ENCODE data around the gene NOC2L. TPM values are rescaled to one million over a fixed set of nuclear protein-coding genes. Genes with fewer than 3 reads are reported as not detected.

NOC2L gene
- total RNA-seq, 1 donor from 2014 or later, result 106 TPM

GRCh38 chr1:918353-918752 is 40.7 kb downstream of the NOC2L start:
- Mint-ChIP-seq H3K27me3 (ENCODE audit: low read depth) (peaks cover 86% of the 10 kb centered on the region), H3K4me1 (peaks cover 14% of the 10 kb centered on the region), H3K9me3 (no peaks in the 10 kb centered on the region), H3K4me3 (no peak overlapping the region), H3K36me3 (ENCODE audit: low read depth) (no peaks in the 10 kb centered on the region), H3K27ac (ENCODE audit: unreplicated experiment) (no peak overlapping the region)
- TF ChIP-seq CTCF (conservative IDR thresholded peaks at IDR 0.05), result no peak
- DNase-seq (ENCODE audit: low read depth, low spot score), result no peak

GRCh38 chr1:917466-918091 is 41.5 kb downstream of the NOC2L start:
- Mint-ChIP-seq H3K27me3 (ENCODE audit: low read depth) (peaks cover 85% of the 10 kb centered on the region), H3K27ac (ENCODE audit: unreplicated experiment) (no peak overlapping the region), H3K9me3 (no peaks in the 10 kb centered on the region), H3K4me3 (no peak overlapping the region), H3K36me3 (ENCODE audit: low read depth) (no peaks in the 10 kb centered on the region), H3K4me1 (peaks cover 11% of the 10 kb centered on the region)
- no peak for DNase-seq (ENCODE audit: low read depth, low spot score)
- TF ChIP-seq CTCF (conservative IDR thresholded peaks at IDR 0.05), result no peak

- Mint-ChIP-seq H3K27ac (ENCODE audit: unreplicated experiment) (no peak overlapping the region), H3K4me1 (peaks cover 11% of the 10 kb centered on the region), H3K27me3 (ENCODE audit: low read depth) (peaks cover 85% of the 10 kb centered on the region), H3K4me3 (no peak overlapping the region), H3K36me3 (ENCODE audit: low read depth) (no peaks in the 10 kb centered on the region), H3K9me3 (no peaks in the 10 kb centered on the region)
- no peak for DNase-seq (ENCODE audit: low read depth, low spot score)
- TF ChIP-seq CTCF (conservative IDR thresholded peaks at IDR 0.05), result no peak
Observed at GRCh38 chr1:917076-917459, 42.0 kb downstream of the NOC2L start.

GRCh38 chr1:916173-917075 is 42.6 kb downstream of the NOC2L start:
- TF ChIP-seq CTCF (conservative IDR thresholded peaks at IDR 0.05), result no peak
- Mint-ChIP-seq H3K36me3 (ENCODE audit: low read depth) (no peaks in the 10 kb centered on the region), H3K27me3 (ENCODE audit: low read depth) (peaks cover 83% of the 10 kb centered on the region), H3K27ac (ENCODE audit: unreplicated experiment) (no peak overlapping the region), H3K9me3 (no peaks in the 10 kb centered on the region), H3K4me3 (no peak overlapping the region), H3K4me1 (peaks cover 9% of the 10 kb centered on the region)
- no peak for DNase-seq (ENCODE audit: low read depth, low spot score)

- peaks cover 2% of the 10 kb centered on the region for H3K4me1 Mint-ChIP-seq
- no peak overlapping the region for H3K4me3 Mint-ChIP-seq
- TF ChIP-seq CTCF (conservative IDR thresholded peaks at IDR 0.05), result no peak
- no peaks in the 10 kb centered on the region for H3K36me3 Mint-ChIP-seq (ENCODE audit: low read depth)
- H3K27me3 Mint-ChIP-seq (ENCODE audit: low read depth), result peaks cover 81% of the 10 kb centered on the region
- H3K9me3 Mint-ChIP-seq, result no peaks in the 10 kb centered on the region
- no peak overlapping the region for H3K27ac Mint-ChIP-seq (ENCODE audit: unreplicated experiment)
- no peak for DNase-seq (ENCODE audit: low read depth, low spot score)
Observed at GRCh38 chr1:915295-916172, 43.5 kb downstream of the NOC2L start.

Data from neural crest cell (in vitro differentiated cells).